Kidney (tissue), 14 donors: Measurements from ENCODE around the gene CDK10. TPM values are rescaled to one million over a fixed set of nuclear protein-coding genes. Genes with fewer than 3 reads are reported as not detected.

Experiments used
- DNase-seq, 5 donors: peaks; one replicate each; pipeline ENCODE4 v3.0.0-alpha.2; 2013 to 2020
- FAIRE-seq: peaks from 2 replicates; lab custom pipeline; 2012; peaks lifted over from hg19 to GRCh38; lab: Jason Lieb, UNC
- H3K27ac ChIP-seq, 2 donors: one replicate each; pipeline ENCODE4 v1.7.0; 2013; ENCODE audit warnings: low read depth in 2 of 2, low read length in 2 of 2, inconsistent platforms in 1 of 2
- H3K27me3 ChIP-seq: one replicate; pipeline ENCODE4 v1.7.1; 2013; ENCODE audit warnings: low read length, inconsistent platforms; ENCODE audit not compliant: control insufficient read depth, insufficient read depth
- H3K36me3 ChIP-seq, 3 donors: one replicate each; pipeline versions ENCODE4 v1.7.0 to v1.7.1; 2013; ENCODE audit warnings: low read length in 3 of 3, control low read depth in 1 of 3, inconsistent platforms in 1 of 3; ENCODE audit not compliant: insufficient read depth in 3 of 3, control insufficient read depth in 2 of 3
- H3K4me1 ChIP-seq, 3 donors: one replicate each; pipeline versions ENCODE4 v1.7.0 to v1.7.1; 2013; ENCODE audit warnings: low read length in 3 of 3, inconsistent platforms in 1 of 3, low read depth in 1 of 3; ENCODE audit not compliant: control insufficient read depth in 2 of 3, insufficient read depth in 2 of 3
- H3K4me3 ChIP-seq, 3 donors: one replicate each; pipeline versions ENCODE4 v1.7.0 to v1.8.1; 2013; ENCODE audit warnings: low read length in 3 of 3, control low read depth in 1 of 3, inconsistent platforms in 1 of 3
- H3K9ac ChIP-seq, 3 donors: one replicate each; pipeline versions ENCODE4 v1.7.0 to v1.7.1; 2013; ENCODE audit warnings: low read length in 3 of 3, control low read depth in 1 of 3, inconsistent platforms in 1 of 3
- H3K9me3 ChIP-seq, 3 donors: one replicate each; pipeline versions ENCODE4 v1.7.0 to v1.7.1; 2013; ENCODE audit warnings: low read length in 3 of 3, control low read depth in 1 of 3, inconsistent platforms in 1 of 3; ENCODE audit not compliant: control insufficient read depth in 2 of 3, insufficient read depth in 1 of 3
- CTCF ChIP-seq: IDR thresholded peaks from 3 replicates; pipeline ENCODE4 v1.5.1; 2012; ENCODE audit warnings: mild to moderate bottlenecking, moderate library complexity, borderline replicate concordance; ENCODE audit not compliant: insufficient read depth; ENCODE audit errors: extremely low read depth
- intact Hi-C: fragments of 100-400 bp; cut with DNase I; formaldehyde crosslinking; loops from one replicate; pipeline ENCODE4 v1.11.1; 2022
- polyA plus RNA-seq: library from polyadenylated mRNA; stranded (reverse); fragments of 350-450 nt; fragmentation: Illumina TruSeq; extraction: RNeasy Lipid Tissue Mini Kit (QIAGEN cat#74804); gene quantifications from one replicate; pipeline ENCODE4 v1.2.3, GENCODE V29; 2014; ENCODE audit warnings: low read depth, low replicate concordance; ENCODE audit not compliant: insufficient read depth
- total RNA-seq: library from RNA; stranded (reverse); fragmentation: NEBNext Ultra II Directional; extraction: Animal tissue kit (Norgen Biotek cat#: 25700); gene quantifications from one replicate; pipeline ENCODE4 v1.2.1, GENCODE V29; 2021
- donor health status: control.
- donor health status: control.
- donor health status: control.
- donor health status: control.
- donor health status: control.
- donor health status: DM: yes; HTN: yes; CAD: no.
- donor health status: Normal renal cell carcinoma (clear cell type).

The CDK10 gene
- total and polyA plus RNA-seq, 2 donors from 2014 or later, result 82.6 to 118 TPM

- no peak for DNase-seq
- Histone ChIP-seq H3K4me1 (peaks cover 0 to 24% (median 8%) of the 10 kb centered on the region in 3 donors), H3K27ac (no peak overlapping the region), H3K36me3 (peaks cover 0 to 21% (median 12%) of the 10 kb centered on the region in 3 donors), H3K4me3 (peak overlapping the region in 1 of 3 donors; percentile 78), H3K9ac (no peak overlapping the region), H3K27me3 (no peaks in the 10 kb centered on the region), H3K9me3 (no peaks in the 10 kb centered on the region)
- intact Hi-C loops, result no loop called here
- no peak for FAIRE-seq
- no peak for TF ChIP-seq CTCF
These were observed 37.1 kb downstream of the CDK10 start for GRCh38 chr16:89723279-89724250.

GRCh38 chr16:89727406-89728120 lies 41.1 kb downstream of the CDK10 start:
- no peak for FAIRE-seq
- no peak for TF ChIP-seq CTCF
- intact Hi-C loops, result no loop called here
- Histone ChIP-seq H3K4me1 (peaks cover 0 to 15% (median 7%) of the 10 kb centered on the region in 3 donors), H3K27ac (no peak overlapping the region), H3K36me3 (peaks cover 0 to 41% (median 29%) of the 10 kb centered on the region in 3 donors), H3K4me3 (no peak overlapping the region), H3K27me3 (no peaks in the 10 kb centered on the region), H3K9ac (no peak overlapping the region), H3K9me3 (no peaks in the 10 kb centered on the region)
- peak in 1 of 5 donors; percentile 31 for DNase-seq

- DNase-seq (no peak), FAIRE-seq (no peak)
- Histone ChIP-seq H3K27me3 (no peaks in the 10 kb centered on the region), H3K4me3 (no peak overlapping the region), H3K4me1 (no peaks in the 10 kb centered on the region), H3K36me3 (peaks cover 0 to 45% (median 35%) of the 10 kb centered on the region in 3 donors), H3K9me3 (no peaks in the 10 kb centered on the region), H3K9ac (no peak overlapping the region), H3K27ac (no peak overlapping the region)
- no peak for TF ChIP-seq CTCF
- intact Hi-C loops, result no loop called here
These were observed 42.8 kb downstream of the CDK10 start for GRCh38 chr16:89729293-89729692.
